ENCODE measurements around the gene CFAP221.
"Not testable (repeated sequence)": the region's sequence is repeated elsewhere in the genome, so short reads cannot be mapped to it uniquely, and the experiment has no call there.

GRCh38 chr2:119614140-119614539 lies 69.9 kb downstream of the CFAP221 start:
- TF ChIP-seq CTCF, POLR2A, POLR2AphosphoS5 (IDR thresholded peaks at IDR 0.05): not testable (repeated sequence)
